Ishikawa (cell line): ENCODE results near the gene MXD1.

ENCODE experiments used
- CEBPB ChIP-seq: IDR thresholded peaks from 2 replicates; pipeline ENCODE4 v1.6.1; 2012
- CREB1 ChIP-seq: IDR thresholded peaks from 2 replicates; pipeline ENCODE4 v1.6.1; 2012; ENCODE audit warnings: low read depth
- EGR1 ChIP-seq: IDR thresholded peaks from 2 replicates; pipeline ENCODE4 v1.6.1; 2012
- EP300 ChIP-seq: IDR thresholded peaks from 2 replicates; pipeline ENCODE4 v1.6.1; 2012; ENCODE audit warnings: borderline replicate concordance
- FOXM1 ChIP-seq: IDR thresholded peaks from 2 replicates; pipeline ENCODE4 v1.6.1; 2012; ENCODE audit warnings: low read depth, borderline replicate concordance
- NFIC ChIP-seq: IDR thresholded peaks from 2 replicates; pipeline ENCODE4 v1.6.1; 2012
- RAD21 ChIP-seq: IDR thresholded peaks from 2 replicates; pipeline ENCODE4 v1.6.1; 2012; ENCODE audit warnings: low read depth
- TAF1 ChIP-seq: IDR thresholded peaks from 2 replicates; pipeline ENCODE4 v1.6.1; 2012; ENCODE audit warnings: low read depth, mild to moderate bottlenecking
- TCF12 ChIP-seq: IDR thresholded peaks from 2 replicates; pipeline ENCODE4 v1.6.1; 2012; ENCODE audit warnings: low read depth
- TEAD4 ChIP-seq: IDR thresholded peaks from 2 replicates; pipeline ENCODE4 v1.6.1; 2012
- YY1 ChIP-seq: IDR thresholded peaks from 2 replicates; pipeline ENCODE4 v1.6.1; 2012; ENCODE audit warnings: low read depth
- ZBTB7A ChIP-seq: IDR thresholded peaks from 2 replicates; pipeline ENCODE4 v1.6.1; 2012; ENCODE audit warnings: low read depth
- TF ChIP-seq, protein P1 (sequence below): IDR thresholded peaks from 2 replicates; pipeline ENCODE4 v1.6.1; 2012
- TF ChIP-seq, protein P2 (sequence below): IDR thresholded peaks from 2 replicates; pipeline ENCODE4 v1.6.1; 2012
- TF ChIP-seq, protein P3 (sequence below): IDR thresholded peaks from 2 replicates; pipeline ENCODE4 v1.6.1; 2012; ENCODE audit warnings: low read depth, mild to moderate bottlenecking

Gene MXD1

DNA sequence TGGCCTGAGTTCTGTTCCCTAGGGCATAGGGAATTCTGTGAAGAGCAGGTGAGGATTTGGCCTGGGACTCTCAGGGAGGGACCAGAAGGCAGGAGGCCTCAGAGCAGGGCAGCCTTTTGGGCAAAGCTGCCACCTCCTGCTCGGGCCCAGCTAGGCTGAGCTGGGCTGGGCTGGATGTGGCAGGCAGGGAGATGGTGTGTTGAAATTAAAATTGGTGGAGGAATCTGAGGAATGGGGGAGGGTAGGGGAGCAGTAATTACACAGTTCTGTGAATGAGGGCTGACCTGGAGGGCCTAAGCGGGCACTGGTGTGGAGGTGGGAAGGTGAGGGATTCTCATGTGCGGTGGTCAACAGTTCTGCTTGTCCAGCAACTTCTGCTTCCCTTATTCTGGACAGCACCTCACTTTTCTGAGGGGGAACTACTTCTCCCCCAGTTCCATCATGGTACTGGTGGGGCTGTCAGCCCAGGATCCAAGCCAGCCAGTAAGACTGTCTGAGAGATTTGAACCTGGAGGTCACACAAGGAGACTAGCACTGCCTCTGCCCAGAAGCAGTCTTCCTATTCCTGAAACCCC lies 68.6 kb downstream of the MXD1 start:
- TF ChIP-seq TAF1 (no peak), TCF12 (no peak), FOXM1 (no peak), EGR1 (no peak), CEBPB (no peak), NFIC (no peak), CREB1 (no peak), YY1 (no peak)
- TF ChIP-seq, protein P1, sequence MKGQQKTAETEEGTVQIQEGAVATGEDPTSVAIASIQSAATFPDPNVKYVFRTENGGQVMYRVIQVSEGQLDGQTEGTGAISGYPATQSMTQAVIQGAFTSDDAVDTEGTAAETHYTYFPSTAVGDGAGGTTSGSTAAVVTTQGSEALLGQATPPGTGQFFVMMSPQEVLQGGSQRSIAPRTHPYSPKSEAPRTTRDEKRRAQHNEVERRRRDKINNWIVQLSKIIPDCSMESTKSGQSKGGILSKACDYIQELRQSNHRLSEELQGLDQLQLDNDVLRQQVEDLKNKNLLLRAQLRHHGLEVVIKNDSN, result no peak
- TF ChIP-seq, protein P2, sequence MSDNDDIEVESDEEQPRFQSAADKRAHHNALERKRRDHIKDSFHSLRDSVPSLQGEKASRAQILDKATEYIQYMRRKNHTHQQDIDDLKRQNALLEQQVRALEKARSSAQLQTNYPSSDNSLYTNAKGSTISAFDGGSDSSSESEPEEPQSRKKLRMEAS, result no peak
- TF ChIP-seq, protein P3, sequence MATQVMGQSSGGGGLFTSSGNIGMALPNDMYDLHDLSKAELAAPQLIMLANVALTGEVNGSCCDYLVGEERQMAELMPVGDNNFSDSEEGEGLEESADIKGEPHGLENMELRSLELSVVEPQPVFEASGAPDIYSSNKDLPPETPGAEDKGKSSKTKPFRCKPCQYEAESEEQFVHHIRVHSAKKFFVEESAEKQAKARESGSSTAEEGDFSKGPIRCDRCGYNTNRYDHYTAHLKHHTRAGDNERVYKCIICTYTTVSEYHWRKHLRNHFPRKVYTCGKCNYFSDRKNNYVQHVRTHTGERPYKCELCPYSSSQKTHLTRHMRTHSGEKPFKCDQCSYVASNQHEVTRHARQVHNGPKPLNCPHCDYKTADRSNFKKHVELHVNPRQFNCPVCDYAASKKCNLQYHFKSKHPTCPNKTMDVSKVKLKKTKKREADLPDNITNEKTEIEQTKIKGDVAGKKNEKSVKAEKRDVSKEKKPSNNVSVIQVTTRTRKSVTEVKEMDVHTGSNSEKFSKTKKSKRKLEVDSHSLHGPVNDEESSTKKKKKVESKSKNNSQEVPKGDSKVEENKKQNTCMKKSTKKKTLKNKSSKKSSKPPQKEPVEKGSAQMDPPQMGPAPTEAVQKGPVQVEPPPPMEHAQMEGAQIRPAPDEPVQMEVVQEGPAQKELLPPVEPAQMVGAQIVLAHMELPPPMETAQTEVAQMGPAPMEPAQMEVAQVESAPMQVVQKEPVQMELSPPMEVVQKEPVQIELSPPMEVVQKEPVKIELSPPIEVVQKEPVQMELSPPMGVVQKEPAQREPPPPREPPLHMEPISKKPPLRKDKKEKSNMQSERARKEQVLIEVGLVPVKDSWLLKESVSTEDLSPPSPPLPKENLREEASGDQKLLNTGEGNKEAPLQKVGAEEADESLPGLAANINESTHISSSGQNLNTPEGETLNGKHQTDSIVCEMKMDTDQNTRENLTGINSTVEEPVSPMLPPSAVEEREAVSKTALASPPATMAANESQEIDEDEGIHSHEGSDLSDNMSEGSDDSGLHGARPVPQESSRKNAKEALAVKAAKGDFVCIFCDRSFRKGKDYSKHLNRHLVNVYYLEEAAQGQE, result no peak

DNA sequence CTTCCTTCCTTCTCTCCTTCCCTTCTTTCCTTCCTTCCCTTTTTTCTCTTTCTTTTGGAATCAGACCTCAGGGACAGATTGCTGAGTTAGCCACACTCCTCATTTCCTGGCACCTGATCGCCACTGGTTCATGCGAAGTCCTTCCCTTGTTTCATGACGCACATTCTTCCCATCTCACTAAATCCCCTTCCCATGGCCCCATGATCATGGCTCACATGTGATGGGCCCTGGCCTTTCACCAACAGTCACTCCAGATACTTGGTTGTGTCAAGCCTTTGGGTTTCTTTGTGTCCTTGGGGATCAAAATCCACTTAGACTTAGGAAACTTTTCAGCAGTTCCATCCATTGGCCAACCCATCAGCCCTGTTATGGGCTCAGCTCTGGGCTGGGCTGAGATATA lies 70.3 kb downstream of the MXD1 start:
- TF ChIP-seq NFIC (no peak), ZBTB7A (no peak), EGR1 (no peak), EP300 (no peak)

DNA sequence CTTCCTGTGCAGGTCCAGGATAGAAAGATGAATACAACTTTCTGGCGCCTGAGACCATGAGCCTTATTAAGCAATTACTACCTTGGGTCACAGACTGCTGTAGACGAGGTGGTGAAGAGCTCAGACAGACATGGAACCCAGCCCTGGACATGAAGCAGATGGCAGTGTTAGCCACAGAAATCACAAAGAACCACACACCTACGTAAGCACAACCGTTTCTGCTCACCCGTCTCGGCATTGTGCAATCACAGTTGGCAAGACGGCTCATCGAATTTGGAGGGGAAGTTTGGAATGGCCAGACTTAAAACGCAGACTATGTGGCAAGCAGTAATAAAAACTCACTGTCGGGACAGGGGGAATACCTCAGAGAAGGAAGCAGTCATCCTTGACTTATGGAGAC lies 70.8 kb downstream of the MXD1 start:
- no peak for TF ChIP-seq EP300
- no peak for TF ChIP-seq FOXM1
- TF ChIP-seq ZBTB7A, result no peak
- no peak for TF ChIP-seq EGR1
- no peak for TF ChIP-seq CREB1
- no peak for TF ChIP-seq NFIC
- TF ChIP-seq CEBPB, result no peak
- TF ChIP-seq, protein P3, result no peak
- no peak for TF ChIP-seq TCF12
- TF ChIP-seq, protein P1, result no peak
- TF ChIP-seq, protein P2, result no peak
- TF ChIP-seq YY1, result no peak
- no peak for TF ChIP-seq TAF1
- TF ChIP-seq RAD21, result no peak
- no peak for TF ChIP-seq TEAD4

DNA sequence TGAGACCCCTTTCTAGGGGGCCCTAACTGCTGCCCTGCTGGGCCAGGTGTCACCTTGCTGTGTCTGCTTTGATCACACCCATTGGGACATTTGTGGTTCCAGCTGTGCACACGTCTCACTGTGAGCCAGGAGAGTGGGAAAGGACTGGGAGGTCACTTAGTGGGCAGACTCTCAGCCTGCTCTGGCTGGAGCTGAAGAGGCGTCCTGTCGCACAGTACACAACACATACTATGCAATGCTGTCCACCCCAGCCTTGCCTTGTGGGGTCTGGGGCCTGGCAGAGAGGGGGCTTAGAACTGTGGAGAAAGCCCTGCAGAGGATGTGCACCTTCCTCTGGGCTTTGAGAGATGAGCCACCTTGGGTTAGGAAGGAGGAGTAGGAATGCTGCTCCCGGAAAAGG lies 71.8 kb downstream of the MXD1 start:
- TF ChIP-seq CEBPB (no peak), CREB1 (no peak), ZBTB7A (no peak), NFIC (no peak), EGR1 (no peak)
- TF ChIP-seq, protein P2, result no peak

DNA sequence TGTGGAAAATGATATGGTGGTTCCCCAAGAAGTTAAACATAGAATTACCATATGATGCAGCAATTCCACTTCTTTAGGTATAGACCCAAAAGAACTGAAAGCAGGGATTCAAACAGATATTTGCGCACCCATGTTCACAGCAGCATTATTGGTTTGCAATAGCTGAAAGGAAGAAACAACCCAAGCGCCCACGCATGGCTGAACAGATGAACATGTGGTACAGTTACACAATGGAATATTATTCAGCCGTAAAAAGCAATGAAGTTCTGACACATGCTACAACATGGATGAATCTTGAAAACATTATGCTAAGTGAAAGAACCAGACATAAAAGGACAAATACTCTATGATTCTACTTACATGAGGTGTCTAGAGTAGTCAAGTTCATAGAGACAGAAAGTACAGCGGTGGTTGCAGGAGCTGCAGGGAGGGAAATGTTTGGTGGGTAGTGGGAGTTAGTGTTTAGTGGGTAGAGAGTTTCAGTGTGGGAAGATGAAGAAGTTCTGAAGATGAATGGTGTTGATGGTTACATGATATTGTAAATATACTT lies 73.3 kb downstream of the MXD1 start:
- no peak for TF ChIP-seq CEBPB
- TF ChIP-seq, protein P2, result no peak
- TF ChIP-seq YY1, result no peak
- no peak for TF ChIP-seq TEAD4
- no peak for TF ChIP-seq NFIC
- no peak for TF ChIP-seq EGR1
- no peak for TF ChIP-seq FOXM1

DNA sequence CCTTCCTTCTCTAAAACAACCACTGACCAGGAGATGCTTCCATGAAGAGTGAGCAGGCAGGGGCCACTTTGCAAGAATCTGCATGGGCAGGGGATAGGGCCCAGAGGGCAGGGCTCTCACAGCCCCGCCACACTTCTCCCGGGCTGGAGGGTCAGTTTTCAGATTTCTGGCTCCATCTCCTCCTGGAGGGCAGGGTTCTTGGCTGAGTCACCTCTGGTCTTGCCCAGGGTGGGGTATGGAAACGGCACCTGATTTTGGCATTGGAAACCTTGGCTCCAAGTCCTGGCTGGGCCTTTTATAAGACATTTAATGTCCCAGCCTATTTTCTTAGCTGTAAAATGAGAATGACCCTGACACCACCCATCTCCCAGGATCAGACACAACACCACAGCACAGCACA lies 74.1 kb downstream of the MXD1 start:
- TF ChIP-seq NFIC (peak; percentile 18; the same call in 1 of the 2 replicates), FOXM1 (no peak)
